Measurements from ENCODE around the gene OR3A2. TPM values are rescaled to one million over a fixed set of nuclear protein-coding genes. Genes with fewer than 3 reads are reported as not detected.
A peak's percentile ranks its signal among the peaks of the same experiment; 100 is the strongest.
"Not testable (repeated sequence)": the region's sequence is repeated elsewhere in the genome, so short reads cannot be mapped to it uniquely, and the experiment has no call there.

The OR3A2 gene
- total RNA-seq (1.1 TPM), polyA plus RNA-seq (ENCODE audit: insufficient read depth, low read depth, low replicate concordance) (not detected)
- long read RNA-seq, donor 1, result 0 reads
- long read RNA-seq, donor 2, partial matches to known transcripts, result 0 of 1 reads
- long read RNA-seq, donor 2, other reads (novel, unspliced or antisense), result 0 of 1 reads
- long read RNA-seq, donor 3, result 0 reads
- long read RNA-seq, donor 4, result 0 reads
- long read RNA-seq, donor 5, result 0 reads
- long read RNA-seq, donor 6, result 0 reads
- long read RNA-seq, donor 7, partial matches to known transcripts, result 0 of 1 reads
- long read RNA-seq, donor 7, other reads (novel, unspliced or antisense), result 1 of 1 reads
- long read RNA-seq, donor 8, result 0 reads
- long read RNA-seq, donor 9, result 0 reads
- long read RNA-seq, donor 10, result 0 reads

GRCh38 chr17:3385869-3386816 lies at the start of gene OR3A2:
TSS of gene OR3A2 (minus strand) at chr17:3386308.
- H3K27me3 ChIP-seq (ENCODE audit: control insufficient read depth, insufficient read depth, low read length), result no peaks in the 10 kb centered on the region
- no peaks in the 10 kb centered on the region for H3K36me3 ChIP-seq (ENCODE audit: control insufficient read depth in 2 of 3, insufficient read depth in 3 of 3, low read length in 3 of 3)
- FAIRE-seq (no peak), DNase-seq (peak in 3 of 5 donors; percentile 1 to 13 (median 4))
- H3K27ac ChIP-seq (ENCODE audit: low read depth in 2 of 2, low read length in 2 of 2), result no peak within 1 kb of the TSS
- H3K9ac ChIP-seq (ENCODE audit: low read length in 3 of 3), result no peak within 1 kb of the TSS
- intact Hi-C loops (cut with DNase I), result no loop called here
- no peak for TF ChIP-seq CTCF (IDR thresholded peaks at IDR 0.05; ENCODE audit: borderline replicate concordance, extremely low read depth, insufficient read depth)
- peaks cover 0 to under 1% (median 0%) of the 10 kb centered on the region in 3 donors for H3K9me3 ChIP-seq (ENCODE audit: control insufficient read depth in 2 of 3, insufficient read depth in 1 of 3, low read length in 3 of 3)
- no peak within 1 kb of the TSS for H3K4me3 ChIP-seq (ENCODE audit: low read length in 3 of 3)
- no peaks in the 10 kb centered on the region for H3K4me1 ChIP-seq (ENCODE audit: control insufficient read depth in 2 of 3, insufficient read depth in 2 of 3, low read depth in 1 of 3, low read length in 3 of 3)

GRCh38 chr17:3433741-3434140 lies 47.6 kb upstream of the OR3A2 start, which contains the start of gene OR1E2:
TSS of gene OR1E2 (minus strand) at chr17:3433841. CDS start at chr17:3433841, 0 bp downstream.
- Histone ChIP-seq H3K9ac (ENCODE audit: low read length in 3 of 3) (no peak within 1 kb of the TSS), H3K9me3 (ENCODE audit: control insufficient read depth in 2 of 3, insufficient read depth in 1 of 3, low read length in 3 of 3) (peaks cover 0 to 6% (median 2%) of the 10 kb centered on the region in 3 donors), H3K4me3 (ENCODE audit: low read length in 3 of 3) (no peak within 1 kb of the TSS), H3K4me1 (ENCODE audit: control insufficient read depth in 2 of 3, insufficient read depth in 2 of 3, low read depth in 1 of 3, low read length in 3 of 3) (no peaks in the 10 kb centered on the region), H3K27me3 (ENCODE audit: control insufficient read depth, insufficient read depth, low read length) (no peaks in the 10 kb centered on the region), H3K27ac (ENCODE audit: low read depth in 2 of 2, low read length in 2 of 2) (no peak within 1 kb of the TSS), H3K36me3 (ENCODE audit: control insufficient read depth in 2 of 3, insufficient read depth in 3 of 3, low read length in 3 of 3) (no peaks in the 10 kb centered on the region)
- intact Hi-C loops (cut with DNase I), result no loop called here
- no peak for TF ChIP-seq CTCF (IDR thresholded peaks at IDR 0.05; ENCODE audit: borderline replicate concordance, extremely low read depth, insufficient read depth)
- FAIRE-seq (no peak), DNase-seq (no peak)

GRCh38 chr17:3433215-3433614 lies 47.1 kb upstream of the OR3A2 start:
- H3K4me3 ChIP-seq (ENCODE audit: low read length in 3 of 3); FAIRE-seq; H3K4me1 ChIP-seq (ENCODE audit: control insufficient read depth in 2 of 3, insufficient read depth in 2 of 3, low read depth in 1 of 3, low read length in 3 of 3); H3K27ac ChIP-seq (ENCODE audit: low read depth in 2 of 2, low read length in 2 of 2); intact Hi-C loops (cut with DNase I); H3K9ac ChIP-seq (ENCODE audit: low read length in 3 of 3); H3K9me3 ChIP-seq (ENCODE audit: control insufficient read depth in 2 of 3, insufficient read depth in 1 of 3, low read length in 3 of 3); H3K36me3 ChIP-seq (ENCODE audit: control insufficient read depth in 2 of 3, insufficient read depth in 3 of 3, low read length in 3 of 3); H3K27me3 ChIP-seq (ENCODE audit: control insufficient read depth, insufficient read depth, low read length): not testable (repeated sequence)
- peak in 3 of 5 donors; percentile 5 to 34 (median 13) for DNase-seq

GRCh38 chr17:3418222-3418621 lies 32.1 kb upstream of the OR3A2 start:
- H3K4me3 ChIP-seq (ENCODE audit: low read length in 3 of 3), result no peak overlapping the region
- H3K27ac ChIP-seq (ENCODE audit: low read depth in 2 of 2, low read length in 2 of 2), result no peak overlapping the region
- no peaks in the 10 kb centered on the region for H3K4me1 ChIP-seq (ENCODE audit: control insufficient read depth in 2 of 3, insufficient read depth in 2 of 3, low read depth in 1 of 3, low read length in 3 of 3)
- H3K27me3 ChIP-seq (ENCODE audit: control insufficient read depth, insufficient read depth, low read length), result no peaks in the 10 kb centered on the region
- no peak overlapping the region for H3K9ac ChIP-seq (ENCODE audit: low read length in 3 of 3)
- intact Hi-C loops (cut with DNase I), result no loop called here
- no peak for TF ChIP-seq CTCF (IDR thresholded peaks at IDR 0.05; ENCODE audit: borderline replicate concordance, extremely low read depth, insufficient read depth)
- no peaks in the 10 kb centered on the region for H3K9me3 ChIP-seq (ENCODE audit: control insufficient read depth in 2 of 3, insufficient read depth in 1 of 3, low read length in 3 of 3)
- FAIRE-seq (no peak), DNase-seq (no peak)
- no peaks in the 10 kb centered on the region for H3K36me3 ChIP-seq (ENCODE audit: control insufficient read depth in 2 of 3, insufficient read depth in 3 of 3, low read length in 3 of 3)

Measured in kidney (tissue), 22 donors.